Right lobe of liver (tissue), 4 donors: Measurements from ENCODE around the gene SPOP.

Experiments
- CTCF ChIP-seq, 4 donors: fragments of 200-600 bp in 3 of 4; fragments of 450-650 bp in 1 of 4; IDR thresholded peaks; one replicate each; pipeline versions ENCODE4 v1.5.1 to v1.8.0; 2016 to 2022; ENCODE audit warnings: antibody characterized with exemption in 4 of 4, mild to moderate bottlenecking in 2 of 4
- POLR2A ChIP-seq: fragments of 450-650 bp; IDR thresholded peaks from one replicate; pipeline ENCODE4 v1.6.1; 2017; ENCODE audit warnings: antibody characterized with exemption, mild to moderate bottlenecking
- donor health status: DM: no; HTN: no; CAD: no.
- donor health status: DM: no; HTN: no; CAD: no.
- donor health status: DM: no; HTN: yes; CAD: no.

- TF ChIP-seq POLR2A (no peak), CTCF (IDR thresholded peaks at IDR 0.05) (no peak)
Measured at GRCh38 chr17:49667854-49668253, 10.0 kb downstream of the SPOP start.
